ENCODE results near the gene TST.
A peak's percentile ranks its signal among the peaks of the same experiment; 100 is the strongest.

The TST gene

GRCh38 chr22:37053310-37054055 is 34.2 kb upstream of the TST start:
- FAIRE-seq: no peak

GRCh38 chr22:37052386-37053309 is 33.4 kb upstream of the TST start:
- FAIRE-seq: no peak

GRCh38 chr22:37051391-37052385 is 32.4 kb upstream of the TST start, which contains the start of gene KCTD17:
Gene KCTD17, plus strand, starts transcription at chr22:37051742. Its CDS starts 19 bp downstream, at chr22:37051761.
- no peak for FAIRE-seq

GRCh38 chr22:37050913-37051312 is 31.7 kb upstream of the TST start:
- no peak for FAIRE-seq

GRCh38 chr22:37049224-37049623 is 30.0 kb upstream of the TST start:
- FAIRE-seq: no peak

GRCh38 chr22:37048133-37048532 is 28.9 kb upstream of the TST start:
- FAIRE-seq: no peak

- no peak for FAIRE-seq
Observed at GRCh38 chr22:37047006-37047405, 27.8 kb upstream of the TST start.

GRCh38 chr22:37046589-37046988 is 27.3 kb upstream of the TST start:
- no peak for FAIRE-seq

GRCh38 chr22:37045958-37046357 is 26.7 kb upstream of the TST start:
- FAIRE-seq: no peak

GRCh38 chr22:37044634-37045625 is 25.7 kb upstream of the TST start:
- FAIRE-seq: no peak

GRCh38 chr22:37043828-37044538 is 24.7 kb upstream of the TST start:
- no peak for FAIRE-seq

- FAIRE-seq: no peak
Observed at GRCh38 chr22:37043209-37043827, 24.1 kb upstream of the TST start.

- FAIRE-seq: peak; percentile 96
Observed at GRCh38 chr22:37039466-37039865, 20.2 kb upstream of the TST start.

- FAIRE-seq: no peak
Observed at GRCh38 chr22:37037669-37038068, 18.4 kb upstream of the TST start.

GRCh38 chr22:37036655-37037377 is 17.6 kb upstream of the TST start:
- no peak for FAIRE-seq

GRCh38 chr22:37033605-37034430 is 14.6 kb upstream of the TST start:
- FAIRE-seq: no peak

- FAIRE-seq: no peak
Observed at GRCh38 chr22:37032535-37033460, 13.6 kb upstream of the TST start.
